Natural killer cell (primary cell): Measurements from ENCODE around the gene NPM1. TPM values are rescaled to one million over a fixed set of nuclear protein-coding genes. Genes with fewer than 3 reads are reported as not detected.

Source experiments
- ATAC-seq, 3 donors: fragments of 150-1000 bp in 2 of 3; fragments of 200-7000 bp in 1 of 3; cut with Tn5 transposase; 1 replicate in 1 of 3; 2 replicates in 2 of 3; pipeline ENCODE4 v1.10.0; 2021; ENCODE audit warnings: mild to moderate bottlenecking in 2 of 3, moderate library complexity in 2 of 3
- DNase-seq, 2 donors: peaks; one replicate each; pipeline versions ENCODE4 v3.0.0 to v3.0.0-alpha.2; 2013 to 2021; ENCODE audit warnings: mixed read lengths in 1 of 2
- H3K27ac ChIP-seq: one replicate; pipeline ENCODE4 v1.5.1; 2013; ENCODE audit warnings: mild to moderate bottlenecking, low read length
- H3K27me3 ChIP-seq: one replicate; pipeline ENCODE4 v1.6.1; 2013; ENCODE audit warnings: low read length; ENCODE audit not compliant: control insufficient read depth, insufficient read depth
- H3K36me3 ChIP-seq: one replicate; pipeline ENCODE4 v1.6.1; 2013; ENCODE audit warnings: low read length; ENCODE audit not compliant: control insufficient read depth, insufficient read depth
- H3K4me1 ChIP-seq: one replicate; pipeline ENCODE4 v1.6.1; 2013; ENCODE audit warnings: low read length; ENCODE audit not compliant: control insufficient read depth, insufficient read depth
- H3K4me3 ChIP-seq: one replicate; pipeline ENCODE4 v1.5.1; 2013; ENCODE audit warnings: low read length
- H3K9me3 ChIP-seq: one replicate; pipeline ENCODE4 v1.6.1; 2013; ENCODE audit warnings: low read length; ENCODE audit not compliant: control insufficient read depth, insufficient read depth
- H3K27ac Mint-ChIP-seq, 2 donors: one replicate each; pipeline ENCODE4 v1.8.0; 2022; ENCODE audit warnings: mild to moderate bottlenecking in 2 of 2, mixed read lengths in 2 of 2, moderate library complexity in 1 of 2
- H3K27me3 Mint-ChIP-seq, 2 donors: one replicate each; pipeline ENCODE4 v1.8.0; 2022; ENCODE audit warnings: low read depth in 2 of 2, mixed read lengths in 2 of 2
- H3K36me3 Mint-ChIP-seq: one replicate; pipeline ENCODE4 v1.8.0; 2022; ENCODE audit warnings: mixed read lengths
- H3K4me1 Mint-ChIP-seq, 2 donors: one replicate each; pipeline ENCODE4 v1.8.0; 2022; ENCODE audit warnings: mixed read lengths in 2 of 2
- H3K4me3 Mint-ChIP-seq: one replicate; pipeline ENCODE4 v1.8.0; 2022; ENCODE audit warnings: mild to moderate bottlenecking, moderate library complexity, mixed read lengths
- H3K9me3 Mint-ChIP-seq, 2 donors: one replicate each; pipeline ENCODE4 v1.8.0; 2022; ENCODE audit warnings: mixed read lengths in 2 of 2
- CTCF ChIP-seq: fragments of 200-600 bp; IDR thresholded peaks from one replicate; pipeline ENCODE4 v1.8.0; 2022; ENCODE audit warnings: antibody characterized with exemption
- WGBS: methylation state at CpG from one replicate; pipeline ENCODE4 v1.1.7; 2013; ENCODE audit warnings: missing lambda C conversion rate; ENCODE audit not compliant: insufficient coverage; 5-methylcytosine and 5-hydroxymethylcytosine counted together
- intact Hi-C: fragments of 100-400 bp; cut with micrococcal nuclease; formaldehyde crosslinking; loops from one replicate; pipeline ENCODE4 v1.14.2; 2022
- total RNA-seq, 4 donors: library from RNA; stranded (reverse); fragments of 120-200 nt in 1 of 4; gene quantifications; one replicate each; pipeline versions ENCODE4 v1.2.3 to v1.2.4, GENCODE V29; 2013 to 2022

NPM1 gene
- total RNA-seq, 3 donors from 2014 or later (not counting 1 experiment from before 2014, with no cell fraction given), result 440 to 554 (median 454) TPM

GRCh38 chr5:171451421-171451820 is 63.8 kb downstream of the NPM1 start:
- H3K9me3 ChIP-seq, result no peaks in the 10 kb centered on the region
- Mint-ChIP-seq H3K4me3 (peak overlapping the region; percentile 66), H3K27me3 (peaks cover 32 to 41% of the 10 kb centered on the region in 2 donors), H3K4me1 (peaks cover 0 to 6% of the 10 kb centered on the region in 2 donors), H3K36me3 (no peaks in the 10 kb centered on the region), H3K27ac (no peak overlapping the region), H3K9me3 (no peaks in the 10 kb centered on the region)
- H3K4me3 ChIP-seq, result no peak overlapping the region
- ATAC-seq (no peak), DNase-seq (no peak)
- H3K27me3 ChIP-seq, result peaks cover 10% of the 10 kb centered on the region
- H3K27ac ChIP-seq, result no peak overlapping the region
- H3K36me3 ChIP-seq, result no peaks in the 10 kb centered on the region
- TF ChIP-seq CTCF, result no peak
- intact Hi-C loops, result no loop called here
- peaks cover 3% of the 10 kb centered on the region for H3K4me1 ChIP-seq
- WGBS, result 78% methylated on average over 17 of the region's 17 CpGs

- Mint-ChIP-seq H3K4me3 (no peak overlapping the region), H3K9me3 (no peaks in the 10 kb centered on the region), H3K27ac (no peak overlapping the region), H3K36me3 (no peaks in the 10 kb centered on the region), H3K4me1 (peaks cover 0 to 6% of the 10 kb centered on the region in 2 donors), H3K27me3 (peaks cover 29 to 41% of the 10 kb centered on the region in 2 donors)
- H3K36me3 ChIP-seq, result no peaks in the 10 kb centered on the region
- peaks cover 3% of the 10 kb centered on the region for H3K4me1 ChIP-seq
- H3K9me3 ChIP-seq, result no peaks in the 10 kb centered on the region
- no peak overlapping the region for H3K27ac ChIP-seq
- WGBS, result 88% methylated on average over 11 of the region's 11 CpGs
- DNase-seq (no peak), ATAC-seq (no peak)
- TF ChIP-seq CTCF, result no peak
- no peak overlapping the region for H3K4me3 ChIP-seq
- intact Hi-C loops, result no loop called here
- H3K27me3 ChIP-seq, result peaks cover 8% of the 10 kb centered on the region
Measured at GRCh38 chr5:171453056-171453725, 65.5 kb downstream of the NPM1 start.

GRCh38 chr5:171453988-171454387 is 66.3 kb downstream of the NPM1 start:
- WGBS, result 85% methylated on average over 2 of the region's 2 CpGs
- Mint-ChIP-seq H3K36me3 (no peaks in the 10 kb centered on the region), H3K27ac (no peak overlapping the region), H3K4me3 (no peak overlapping the region), H3K9me3 (no peaks in the 10 kb centered on the region), H3K4me1 (peaks cover 0 to 6% of the 10 kb centered on the region in 2 donors), H3K27me3 (peaks cover 23 to 37% of the 10 kb centered on the region in 2 donors)
- DNase-seq (no peak), ATAC-seq (no peak)
- H3K4me3 ChIP-seq, result no peak overlapping the region
- intact Hi-C loops, result no loop called here
- peaks cover 3% of the 10 kb centered on the region for H3K4me1 ChIP-seq
- no peaks in the 10 kb centered on the region for H3K36me3 ChIP-seq
- no peak overlapping the region for H3K27ac ChIP-seq
- TF ChIP-seq CTCF, result no peak
- no peaks in the 10 kb centered on the region for H3K9me3 ChIP-seq
- H3K27me3 ChIP-seq, result peaks cover 5% of the 10 kb centered on the region

GRCh38 chr5:171454549-171454948 is 66.9 kb downstream of the NPM1 start:
- no peak overlapping the region for H3K27ac ChIP-seq
- 83% methylated on average over 10 of the region's 10 CpGs for WGBS
- no peak for ATAC-seq

More at GRCh38 chr5:171454549-171454948, 66.9 kb downstream of the NPM1 start:
- Mint-ChIP-seq H3K4me3 (no peak overlapping the region), H3K36me3 (no peaks in the 10 kb centered on the region), H3K4me1 (peaks cover 0 to 6% of the 10 kb centered on the region in 2 donors), H3K9me3 (no peaks in the 10 kb centered on the region), H3K27ac (no peak overlapping the region), H3K27me3 (peaks cover 24 to 38% of the 10 kb centered on the region in 2 donors)
- H3K27me3 ChIP-seq, result peaks cover 4% of the 10 kb centered on the region
- no peak for DNase-seq
- H3K9me3 ChIP-seq, result no peaks in the 10 kb centered on the region
- H3K36me3 ChIP-seq, result no peaks in the 10 kb centered on the region
- H3K4me1 ChIP-seq, result peaks cover 3% of the 10 kb centered on the region
- intact Hi-C loops, result no loop called here
- no peak for TF ChIP-seq CTCF
- no peak overlapping the region for H3K4me3 ChIP-seq
